Measurements from ENCODE around the gene SULT4A1.

SULT4A1 gene

DNA sequence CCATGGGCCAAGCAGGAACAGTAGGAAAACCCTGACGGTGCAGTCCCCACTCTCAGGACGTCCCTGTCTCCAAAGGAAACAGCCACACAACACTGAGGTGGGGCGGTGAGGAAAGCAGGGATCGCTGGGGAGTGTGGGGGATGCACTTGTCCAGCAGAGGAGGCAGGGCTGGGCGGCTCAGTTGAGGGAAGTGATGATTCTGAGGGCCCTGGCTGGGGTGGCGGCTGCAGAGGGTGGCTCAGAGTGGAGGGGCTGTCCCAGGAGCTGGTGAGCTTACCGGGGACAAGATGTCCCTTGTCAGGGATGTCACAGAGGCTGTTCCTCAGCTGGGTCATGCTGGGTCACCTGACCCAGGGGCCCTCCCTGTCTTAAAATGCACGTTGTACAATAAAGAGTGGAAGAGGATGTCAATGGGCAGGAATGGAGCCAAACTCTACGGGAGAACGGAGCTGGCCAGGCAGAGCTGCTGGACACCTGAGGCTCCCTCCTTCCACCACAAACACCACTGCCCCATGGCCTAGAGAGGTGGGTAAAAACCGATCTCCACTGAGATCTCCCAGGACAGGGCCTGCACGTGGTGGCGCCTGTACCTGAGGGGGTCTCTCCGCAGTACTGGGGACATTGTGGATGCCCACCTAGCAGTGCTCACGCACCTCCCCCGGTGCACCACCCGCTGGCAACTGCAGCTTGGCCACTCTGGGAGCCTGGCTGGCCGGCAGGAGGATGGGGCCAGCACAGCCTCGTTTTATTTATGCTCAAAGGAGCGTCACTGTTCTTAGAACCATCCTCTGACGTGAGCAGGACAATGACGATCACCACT is 40.5 kb downstream of the SULT4A1 start:
- peak in 2 of 10 donors; percentile 66 to 82 for DNase-seq
- intact Hi-C loops (cut with DNase I): loop anchor here (10.0 kb wide), 1 partner anchor 407 kb away; the partner anchor contains the start of gene MPPED1

DNA sequence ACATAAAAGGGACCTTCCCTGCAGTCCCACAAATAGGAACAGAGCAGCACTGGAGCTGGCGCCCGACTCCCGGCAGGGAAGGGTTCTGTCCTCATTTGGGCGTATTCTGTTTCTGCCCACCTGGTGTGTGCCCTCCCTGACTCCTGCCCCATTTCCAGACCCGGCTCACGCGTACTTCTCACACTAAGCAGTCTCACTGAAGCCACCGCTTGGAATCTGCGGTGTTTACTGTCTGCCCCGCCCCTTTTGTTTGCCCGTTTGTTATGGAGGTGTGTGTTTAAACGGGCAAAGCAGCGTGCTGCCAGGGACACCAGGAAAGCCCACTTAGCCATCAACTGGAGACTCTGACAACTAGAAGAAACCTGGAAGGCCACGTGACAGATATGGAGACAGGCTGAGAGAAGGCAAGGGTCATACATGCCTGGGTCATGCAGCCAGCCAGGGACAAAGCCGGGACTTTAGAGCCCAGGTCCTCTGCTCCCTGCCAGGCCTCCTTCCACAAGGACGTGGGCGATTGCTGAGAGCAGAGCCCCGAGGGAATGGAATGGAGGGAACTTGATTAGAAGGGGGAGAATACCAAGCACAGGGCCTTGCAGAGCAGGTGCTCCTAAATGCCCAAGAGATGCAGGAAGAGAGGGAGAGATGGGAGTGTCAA is 41.5 kb downstream of the SULT4A1 start:
- peak in 2 of 10 donors; percentile 60 to 68 for DNase-seq
- intact Hi-C loops (cut with DNase I): loop anchor here (10.0 kb wide), 1 partner anchor 406 kb away; the partner anchor contains the start of gene MPPED1

GRCh38 chr22:43819931-43820640 is 42.2 kb downstream of the SULT4A1 start:
- peak in 3 of 10 donors; percentile 81 to 90 (median 88) for DNase-seq
- intact Hi-C loops (cut with DNase I): loop anchor here (10.0 kb wide), 1 partner anchor 405 kb away; the partner anchor contains the start of gene MPPED1

- intact Hi-C loops (cut with DNase I): no loop called here
- DNase-seq: peak in 2 of 10 donors; percentile 67 to 70
Measured at GRCh38 chr22:43819421-43819921, 42.8 kb downstream of the SULT4A1 start.

DNA sequence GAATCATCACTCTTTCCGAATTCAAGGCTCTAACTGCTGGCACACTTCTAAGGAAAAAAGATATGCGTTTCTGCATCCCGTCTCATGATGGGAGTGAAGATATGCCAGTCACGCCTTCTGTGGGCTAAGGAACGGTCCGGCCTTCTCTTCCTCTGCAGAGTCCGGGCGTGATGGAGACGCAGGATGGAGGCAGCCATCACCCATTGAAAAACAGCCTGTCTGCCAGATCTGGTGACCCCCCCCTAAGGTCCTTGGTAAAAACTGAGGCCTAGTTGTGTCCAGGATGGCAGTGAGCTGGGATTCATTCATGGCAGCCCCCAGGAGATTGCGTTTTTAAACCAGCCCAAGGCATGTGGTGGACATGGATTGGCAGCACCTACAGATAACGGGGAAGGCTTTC is 43.3 kb downstream of the SULT4A1 start:
- intact Hi-C loops (cut with DNase I): no loop called here
- DNase-seq: peak in 1 of 10 donors; percentile 57

- DNase-seq: peak in 1 of 10 donors; percentile 16
- intact Hi-C loops (cut with DNase I): no loop called here
Measured at GRCh38 chr22:43817402-43817801, 44.9 kb downstream of the SULT4A1 start.

DNA sequence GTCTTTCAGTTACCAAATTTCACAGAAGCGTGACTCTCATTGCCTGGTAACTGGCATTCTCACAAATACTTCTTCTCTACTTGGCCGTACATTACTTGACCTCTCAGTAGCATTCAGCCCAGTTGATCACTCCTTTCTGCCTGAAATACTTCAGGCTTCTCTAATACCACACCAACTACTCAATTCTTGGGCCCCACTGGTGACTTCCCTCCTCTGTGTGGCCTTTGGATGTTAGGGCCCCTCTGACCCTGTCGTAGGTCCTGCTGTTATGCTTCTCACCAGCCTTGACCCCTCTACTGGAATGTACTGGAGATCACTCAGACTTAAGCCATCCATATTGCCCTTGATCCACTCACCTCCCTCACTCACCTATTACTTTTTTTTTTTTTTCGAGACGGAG is 48.0 kb downstream of the SULT4A1 start:
- intact Hi-C loops (cut with DNase I): no loop called here
- DNase-seq: peak in 1 of 10 donors; percentile 3

GRCh38 chr22:43812890-43813289 is 49.4 kb downstream of the SULT4A1 start:
- intact Hi-C loops (cut with DNase I): no loop called here
- DNase-seq: peak in 1 of 10 donors; percentile 18

DNA sequence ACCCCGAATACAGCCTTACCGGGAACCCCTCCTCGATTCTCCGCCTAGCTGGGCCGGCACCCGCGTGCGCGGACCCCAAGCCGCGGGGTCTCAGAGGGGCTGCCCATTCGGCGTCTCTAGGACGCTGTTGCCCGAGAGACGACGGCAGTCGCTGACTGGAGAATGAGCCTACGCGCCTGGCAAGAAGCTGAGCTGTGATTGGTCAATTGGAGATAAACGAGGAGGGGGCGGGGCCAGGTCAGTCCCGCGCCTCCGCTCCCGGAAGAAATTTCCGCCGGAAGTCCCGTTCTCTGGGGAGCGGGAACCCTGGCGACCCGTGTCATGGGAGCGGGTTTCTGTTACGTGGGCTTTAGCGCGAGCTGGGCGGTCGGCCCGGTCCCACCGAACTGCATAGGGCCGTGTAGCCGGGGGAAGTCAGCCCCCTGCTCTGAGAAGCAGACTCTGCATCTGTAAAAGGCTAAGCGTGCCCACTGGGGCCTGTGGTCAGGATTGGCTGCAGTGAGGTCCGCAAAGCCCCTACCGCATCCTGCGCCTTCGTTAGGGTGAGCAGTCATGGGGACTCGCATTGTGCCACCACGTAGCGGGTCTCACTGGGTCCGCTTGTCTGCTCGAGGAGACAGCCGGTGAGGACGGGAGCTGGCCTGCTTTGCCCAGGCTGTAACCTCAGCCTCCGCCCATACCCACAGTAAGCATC is 50.0 kb downstream of the SULT4A1 start, which contains the start of gene EFCAB6:
Gene EFCAB6 (minus strand): TSS at position 157 of the 694 bp plus-strand sequence. CDS start 29,987 bp downstream, outside the sequence.
- peak; percentile 88 to 98 (median 94) for DNase-seq
- intact Hi-C loops (cut with DNase I): no loop called here

DNA sequence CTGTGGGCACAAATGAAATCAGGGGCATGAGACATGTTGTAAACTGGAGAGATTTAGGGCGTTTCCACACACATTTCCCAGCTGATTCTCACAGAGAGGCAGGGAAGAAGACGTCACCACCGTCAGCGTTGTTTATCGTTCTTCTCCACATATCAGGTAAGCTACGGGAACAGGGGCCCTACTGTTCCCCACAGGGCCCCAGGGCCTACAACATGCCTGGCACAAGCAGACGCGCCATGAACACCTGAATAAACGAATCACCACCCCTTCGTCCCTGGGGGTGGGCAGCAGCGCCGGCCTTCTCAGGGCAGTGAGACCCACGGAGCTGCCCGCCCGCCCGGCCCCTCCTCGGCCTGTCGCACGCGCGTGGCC is 50.5 kb downstream of the SULT4A1 start:
- peak in 1 of 10 donors; percentile 59 for DNase-seq
- intact Hi-C loops (cut with DNase I): no loop called here

DNA sequence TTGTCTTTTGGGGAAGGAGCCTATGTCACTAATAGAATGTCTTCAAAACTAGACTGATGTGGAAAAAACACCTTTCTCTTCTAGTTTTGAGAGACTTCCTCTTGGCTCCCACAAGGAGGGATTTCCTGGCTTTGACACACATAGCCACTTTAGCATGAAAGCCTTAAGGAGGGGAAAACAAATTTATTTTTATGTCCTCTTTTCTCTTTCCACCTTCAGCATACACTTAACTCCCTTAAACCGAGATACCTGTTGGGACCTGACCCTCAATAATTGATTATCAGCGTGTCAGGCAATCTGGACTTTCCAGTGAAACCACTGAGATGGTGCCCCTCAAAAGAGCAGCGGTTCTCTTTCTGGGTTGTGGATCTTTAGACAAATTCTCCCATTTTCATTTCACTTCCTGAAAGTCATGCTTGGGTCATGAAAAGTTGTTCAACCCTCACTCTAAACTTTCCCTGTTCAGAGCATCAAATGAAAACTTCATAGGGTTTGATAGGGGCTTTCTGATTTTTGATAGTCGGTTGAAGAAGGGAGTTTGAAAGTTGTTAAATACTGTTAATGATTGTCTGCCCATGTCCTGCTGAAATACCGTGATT is 59.3 kb downstream of the SULT4A1 start:
- no peak for DNase-seq
- intact Hi-C loops (cut with DNase I): no loop called here

GRCh38 chr22:43800970-43801369 is 61.3 kb downstream of the SULT4A1 start:
- DNase-seq: no peak
- intact Hi-C loops (cut with DNase I): no loop called here

GRCh38 chr22:43798492-43798891 is 63.8 kb downstream of the SULT4A1 start:
- intact Hi-C loops (cut with DNase I): no loop called here
- DNase-seq: peak in 1 of 10 donors; percentile 3

DNA sequence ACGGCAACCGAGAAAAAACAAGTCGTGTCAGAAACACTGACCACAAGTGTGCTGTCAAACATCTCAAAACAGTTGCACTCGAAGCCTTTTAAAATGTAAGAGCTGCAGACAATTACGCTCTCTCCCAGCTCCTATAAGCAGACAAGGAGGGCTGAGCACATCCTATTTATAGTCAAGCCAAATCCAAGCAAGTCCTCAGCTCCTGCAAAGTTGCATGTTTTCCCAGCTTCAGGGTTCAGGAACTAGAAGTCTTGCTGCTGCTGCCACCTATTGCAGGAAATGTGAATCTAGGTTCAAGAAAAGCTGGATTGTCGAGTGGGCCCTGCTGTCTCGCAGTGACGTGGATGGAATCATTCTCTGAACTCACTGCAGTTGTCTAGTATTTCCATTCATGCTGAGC is 65.7 kb downstream of the SULT4A1 start:
- intact Hi-C loops (cut with DNase I): loop anchor here (1.0 kb wide), 1 partner anchor 407 kb away; no protein-coding TSS in a partner anchor
- peak in 7 of 10 donors; percentile 23 to 84 (median 54) for DNase-seq

DNA sequence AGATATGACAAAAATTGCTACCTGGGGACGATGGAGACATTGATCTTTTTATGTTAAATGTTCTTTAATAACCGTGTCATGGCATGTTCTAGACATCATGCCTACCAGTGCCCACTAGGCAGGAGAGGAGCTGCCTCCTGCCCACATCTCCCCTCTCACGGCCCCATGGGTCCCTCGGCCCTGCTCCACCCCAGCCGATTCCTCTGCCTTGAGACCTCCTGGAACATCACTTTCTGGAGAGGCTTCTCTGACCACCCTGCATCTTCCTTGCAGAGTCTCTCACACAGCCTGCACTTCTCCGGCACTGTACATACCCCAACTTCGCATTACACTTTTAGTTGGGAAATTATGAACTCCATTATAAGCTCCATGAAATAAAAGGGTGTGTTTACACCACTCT is 67.0 kb downstream of the SULT4A1 start:
- intact Hi-C loops (cut with DNase I): no loop called here
- DNase-seq: peak in 2 of 10 donors; percentile 37 to 51

- intact Hi-C loops (cut with DNase I): no loop called here
- DNase-seq: no peak
Measured at GRCh38 chr22:43792905-43793304, 69.4 kb downstream of the SULT4A1 start.

GRCh38 chr22:43789452-43789851 is 72.9 kb downstream of the SULT4A1 start:
- intact Hi-C loops (cut with DNase I): no loop called here
- peak in 2 of 10 donors; percentile 52 to 64 for DNase-seq

DNA sequence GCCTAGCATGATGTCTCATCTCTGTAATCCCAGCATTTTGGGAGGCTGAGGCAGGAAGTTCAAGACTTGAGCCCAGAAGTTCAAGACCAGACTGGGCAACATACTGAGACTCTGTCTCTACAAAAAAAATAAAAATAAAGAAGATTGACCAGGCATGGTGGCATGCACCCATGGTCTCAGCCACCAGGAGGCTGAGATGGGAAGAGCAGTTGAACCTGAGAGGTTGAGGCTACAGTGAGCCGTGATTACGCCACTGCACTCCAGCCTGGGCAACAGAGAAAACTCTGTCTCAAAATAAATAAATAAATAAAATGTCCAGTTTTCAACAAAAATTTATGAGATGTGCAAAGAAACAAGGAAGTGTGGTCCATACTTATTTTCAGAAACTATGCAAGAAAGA is 78.5 kb downstream of the SULT4A1 start:
- intact Hi-C loops (cut with DNase I): no loop called here
- DNase-seq: no peak

DNA sequence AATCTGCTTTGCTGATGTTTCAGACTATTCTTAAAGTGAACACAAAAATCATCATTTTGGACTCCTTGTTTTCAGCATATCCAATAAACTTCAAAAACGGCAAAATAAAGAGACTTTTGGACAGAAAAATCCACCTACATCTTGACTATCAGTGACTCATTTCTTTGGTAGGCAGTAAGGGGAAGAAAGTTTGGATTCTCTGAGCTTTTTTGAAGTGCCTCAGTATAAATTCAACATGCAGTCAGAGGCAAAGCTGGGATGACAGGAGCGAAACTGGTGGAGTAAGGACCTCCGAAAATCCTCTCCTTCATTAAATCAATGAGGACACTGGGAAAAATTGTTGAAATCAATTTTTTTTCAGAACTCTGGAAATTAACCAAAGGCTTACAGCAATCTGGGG is 79.9 kb downstream of the SULT4A1 start:
- DNase-seq: no peak
- intact Hi-C loops (cut with DNase I): no loop called here

All from posterior cingulate gyrus (tissue), 11 donors.